NCI-H2196 treated with DMSO at 0.1 percent for 48 hours (cell line): ENCODE results near the gene FAM114A2.
"Not testable (repeated sequence)": the region's sequence is repeated elsewhere in the genome, so short reads cannot be mapped to it uniquely, and the experiment has no call there.

Experiments
- DNase-seq: peaks from one replicate; lab custom pipeline; 2025; ENCODE audit not compliant: unreplicated experiment; lab: John Stamatoyannopoulos, UW

The FAM114A2 gene

GRCh38 chr5:154038707-154039457, at the start of gene FAM114A2, which contains the start of gene MFAP3:
TSS of gene FAM114A2 (minus strand) at chr5:154038910. CDS start at chr5:154034953, 3,957 bp downstream.
TSS of gene MFAP3 (plus strand) at chr5:154038967. CDS start at chr5:154049723, 10,756 bp downstream.
- peak; percentile 82 for DNase-seq

- DNase-seq, result no peak
Observed at GRCh38 chr5:154087260-154087659, 48.5 kb upstream of the FAM114A2 start.

- DNase-seq, result no peak
Observed at GRCh38 chr5:154086641-154087040, 47.9 kb upstream of the FAM114A2 start.

GRCh38 chr5:154086146-154086545, 47.4 kb upstream of the FAM114A2 start:
- no peak for DNase-seq

GRCh38 chr5:154084062-154084639, 45.4 kb upstream of the FAM114A2 start:
- no peak for DNase-seq

GRCh38 chr5:154081246-154081645, 42.5 kb upstream of the FAM114A2 start:
- no peak for DNase-seq

GRCh38 chr5:154078272-154078671, 39.6 kb upstream of the FAM114A2 start:
- DNase-seq, result no peak

GRCh38 chr5:154077696-154078095, 39.0 kb upstream of the FAM114A2 start:
- peak; percentile 28 for DNase-seq

GRCh38 chr5:154076240-154076922, 37.7 kb upstream of the FAM114A2 start:
- no peak for DNase-seq

- DNase-seq, result peak; percentile 60
Observed at GRCh38 chr5:154072414-154073171, 33.9 kb upstream of the FAM114A2 start.

GRCh38 chr5:154071799-154072413, 33.2 kb upstream of the FAM114A2 start:
- DNase-seq, result no peak

GRCh38 chr5:154069854-154070253, 31.1 kb upstream of the FAM114A2 start:
- DNase-seq, result not testable (repeated sequence)

GRCh38 chr5:154065971-154066370, 27.3 kb upstream of the FAM114A2 start:
- no peak for DNase-seq

GRCh38 chr5:154063372-154063771, 24.7 kb upstream of the FAM114A2 start:
- DNase-seq, result no peak

- no peak for DNase-seq
Observed at GRCh38 chr5:154060606-154061005, 21.9 kb upstream of the FAM114A2 start.

GRCh38 chr5:154059583-154059982, 20.9 kb upstream of the FAM114A2 start:
- DNase-seq, result no peak

GRCh38 chr5:154059039-154059430, 20.3 kb upstream of the FAM114A2 start:
- DNase-seq, result no peak

GRCh38 chr5:154058055-154059038, 19.6 kb upstream of the FAM114A2 start:
- peak; percentile 19 for DNase-seq

- DNase-seq, result no peak
Observed at GRCh38 chr5:154055201-154055600, 16.5 kb upstream of the FAM114A2 start.

GRCh38 chr5:154053468-154053867, 14.8 kb upstream of the FAM114A2 start:
- no peak for DNase-seq
